SH-SY5Y (cell line): ENCODE data around the gene FAM174B.
A peak's percentile ranks its signal among the peaks of the same experiment; 100 is the strongest.

Experiments used
- GATA2 ChIP-seq: IDR thresholded peaks from 2 replicates; pipeline ENCODE4 v1.6.1; 2011; ENCODE audit warnings: mild to moderate bottlenecking, low read depth, low read length
- GATA3 ChIP-seq: IDR thresholded peaks from 2 replicates; pipeline ENCODE4 v1.6.1; 2011; ENCODE audit warnings: low read depth, mild to moderate bottlenecking, low read length, moderate library complexity

FAM174B gene

DNA sequence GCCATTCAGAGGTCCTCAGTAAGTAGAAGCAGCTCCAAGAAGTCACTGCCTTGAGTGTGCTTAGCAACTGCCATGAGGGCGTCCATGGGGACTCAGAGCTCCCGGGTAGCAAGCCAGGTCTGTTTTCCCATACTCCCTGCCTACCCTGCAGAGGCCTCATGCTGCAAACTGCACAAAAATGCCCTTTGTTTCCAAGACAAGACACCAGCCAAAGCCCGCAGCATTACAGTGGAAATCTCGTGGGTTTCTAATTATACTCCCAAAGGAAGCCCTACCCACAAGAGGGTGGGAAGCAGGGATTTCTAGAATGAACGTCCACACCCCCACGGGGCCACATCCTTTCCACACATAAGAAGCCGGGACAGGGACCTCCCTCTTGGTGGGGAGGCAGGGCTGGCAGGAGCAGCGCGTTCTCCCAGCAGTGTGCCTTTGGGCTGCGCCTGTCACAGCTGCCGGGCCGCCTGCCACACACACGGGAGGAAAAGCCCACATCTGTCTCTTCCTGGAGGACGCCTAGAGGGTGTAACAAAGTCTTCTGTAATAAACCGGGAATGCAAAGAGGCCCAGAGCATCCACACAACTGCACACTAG is 31.1 kb downstream of the FAM174B start:
- TF ChIP-seq GATA3, result no peak

- TF ChIP-seq GATA2, result no peak
- no peak for TF ChIP-seq GATA3
These were observed 32.1 kb downstream of the FAM174B start for GRCh38 chr15:92623435-92623834.

DNA sequence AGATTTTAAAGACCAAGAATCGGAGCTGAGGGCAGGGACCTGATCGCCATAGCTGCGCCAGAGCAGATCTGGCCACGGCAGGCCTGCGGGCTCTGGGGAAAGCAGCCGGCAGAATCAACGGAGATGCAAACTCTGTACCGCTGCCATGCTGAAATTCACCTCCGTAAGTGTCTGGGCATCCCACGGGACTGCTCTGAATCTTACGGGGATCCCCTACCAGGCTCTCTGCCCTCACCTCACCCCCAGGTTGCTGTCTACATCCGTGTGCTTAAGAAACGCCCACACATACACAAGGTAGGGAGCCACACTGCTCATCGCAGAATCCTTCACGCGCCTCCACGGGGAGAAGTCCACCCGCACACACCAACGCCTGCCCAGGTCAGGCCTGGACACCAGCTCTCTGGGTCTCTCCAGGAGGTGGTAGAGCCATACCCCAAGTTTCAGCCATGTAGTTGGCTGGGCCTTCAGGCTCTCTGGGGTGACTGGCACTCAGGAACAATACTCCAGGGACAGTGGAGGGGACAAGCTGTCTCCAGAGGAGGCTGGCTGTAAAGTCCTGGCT is 33.5 kb downstream of the FAM174B start:
- TF ChIP-seq GATA3, result no peak
- TF ChIP-seq GATA2, result no peak

DNA sequence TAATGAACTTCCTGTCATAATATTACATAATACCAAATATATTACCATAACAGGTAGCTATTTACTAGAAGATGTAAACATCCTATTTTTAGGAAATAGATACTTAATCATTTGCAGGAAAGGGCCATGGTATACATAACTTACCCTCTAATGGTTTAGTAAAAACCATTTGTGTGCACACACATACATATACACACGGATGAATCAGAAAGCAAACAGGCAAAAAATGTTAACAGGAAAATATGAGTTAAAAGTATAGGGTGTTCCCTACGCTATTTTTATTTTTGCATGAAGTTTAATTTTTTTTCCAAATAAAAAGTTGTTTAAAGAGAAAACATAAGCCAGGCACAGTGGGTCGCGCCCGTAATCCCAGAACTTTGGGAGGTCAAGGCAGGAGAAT is 34.6 kb downstream of the FAM174B start:
- TF ChIP-seq GATA2, result no peak
- TF ChIP-seq GATA3, result no peak

GRCh38 chr15:92619145-92620101 is 36.2 kb downstream of the FAM174B start:
- TF ChIP-seq GATA3 (no peak), GATA2 (no peak)

GRCh38 chr15:92617549-92618520 is 37.7 kb downstream of the FAM174B start:
- no peak for TF ChIP-seq GATA3
- TF ChIP-seq GATA2, result peak; percentile 41; the same call in 1 of the 2 replicates

DNA sequence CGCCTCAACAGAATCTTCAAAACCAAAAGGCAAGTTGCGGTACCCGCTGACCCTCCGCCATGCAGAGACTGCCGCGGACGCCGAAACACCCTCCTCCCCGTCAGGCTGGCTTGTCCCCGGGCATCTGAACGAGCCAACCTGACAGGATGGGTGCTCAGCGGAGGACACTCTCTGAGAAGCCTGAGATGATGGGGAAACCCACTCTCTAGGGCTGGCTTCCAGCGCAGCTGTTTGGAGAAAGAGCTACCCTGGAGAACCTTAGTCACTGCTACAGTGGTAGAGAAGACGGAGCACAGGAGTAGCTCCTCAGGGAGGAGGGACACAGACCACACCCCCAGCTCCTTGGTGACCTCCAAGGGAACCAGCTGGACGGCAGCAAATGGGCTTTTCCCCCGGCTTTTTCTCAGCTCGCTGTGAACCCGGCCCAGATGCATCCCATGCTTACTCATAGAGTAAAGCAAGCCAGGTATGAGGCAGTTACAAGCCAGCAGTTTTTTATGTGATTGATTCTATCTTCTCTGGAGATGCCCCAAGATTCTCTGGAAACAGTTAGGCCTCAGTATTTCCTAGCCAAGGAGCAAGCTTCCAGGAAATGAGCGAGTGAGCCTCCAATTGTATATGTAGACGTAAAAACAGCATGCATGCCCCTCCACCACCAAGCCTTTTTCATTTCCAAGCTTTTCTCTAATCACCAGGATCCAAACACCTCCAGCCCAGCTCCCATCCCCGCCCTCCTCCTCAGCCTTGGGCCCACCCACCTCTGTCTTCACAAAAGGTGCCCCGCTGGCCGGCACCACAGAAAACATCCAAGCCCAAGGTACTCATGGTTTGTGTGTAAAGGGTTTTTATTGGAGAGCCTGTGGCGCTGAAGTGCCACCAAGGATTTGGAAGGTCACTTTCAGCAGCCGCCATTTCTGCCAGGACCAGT is 38.7 kb downstream of the FAM174B start:
- TF ChIP-seq GATA2 (no peak), GATA3 (no peak)

DNA sequence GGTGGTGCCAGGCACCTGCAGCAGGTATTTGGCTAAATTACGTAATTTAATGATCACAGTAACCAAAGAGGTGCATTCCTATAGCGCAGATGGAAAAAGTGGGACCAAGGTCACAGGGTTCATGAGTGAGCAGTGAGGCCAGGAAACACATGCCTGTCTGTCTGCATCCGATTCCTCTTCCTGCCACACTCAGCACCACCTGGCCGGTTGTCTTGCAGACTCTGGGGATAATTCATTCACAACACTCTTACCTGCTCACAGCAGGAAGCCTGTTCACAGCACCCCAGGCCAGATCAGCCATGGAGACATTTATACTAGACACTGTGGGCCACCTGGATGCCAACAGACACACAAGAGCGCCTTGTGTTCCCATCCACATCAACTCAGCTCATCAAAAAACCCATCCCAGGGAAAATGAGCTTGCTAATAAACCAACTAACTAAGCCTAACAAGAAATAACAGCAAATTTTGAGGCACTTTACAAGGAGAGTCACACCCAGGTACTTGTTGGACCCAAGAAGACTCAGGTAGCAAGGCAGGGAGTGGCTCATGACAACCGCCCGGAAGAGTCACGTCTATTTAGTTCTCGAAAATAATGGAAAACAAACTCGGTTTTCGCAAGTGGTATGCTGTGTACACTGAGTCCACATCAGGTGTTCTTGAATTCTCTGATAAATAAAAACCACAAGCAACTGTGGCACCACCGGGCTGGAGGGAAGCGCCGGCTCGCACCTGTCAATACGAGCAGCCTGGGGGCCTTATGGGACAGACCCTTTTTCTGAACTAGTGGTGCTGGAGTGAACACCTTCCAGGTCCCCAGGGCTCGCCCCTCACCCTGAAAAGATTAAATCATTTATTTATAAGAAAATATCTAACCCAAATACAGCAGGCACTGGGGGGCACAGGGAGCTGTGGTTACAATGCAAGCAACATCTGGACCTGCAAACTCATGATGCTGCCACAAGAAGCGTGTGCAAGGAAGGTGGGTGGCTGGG is 40.5 kb downstream of the FAM174B start:
- TF ChIP-seq GATA3, result no peak

- TF ChIP-seq GATA3 (no peak), GATA2 (no peak)
These were observed 41.3 kb downstream of the FAM174B start for GRCh38 chr15:92614301-92614700.

GRCh38 chr15:92613841-92614240 is 41.7 kb downstream of the FAM174B start:
- TF ChIP-seq GATA3, result no peak
- TF ChIP-seq GATA2, result no peak

- TF ChIP-seq GATA2, result no peak
- no peak for TF ChIP-seq GATA3
These were observed 42.7 kb downstream of the FAM174B start for GRCh38 chr15:92612891-92613290.
